T47D (cell line): ENCODE results near the gene ZNF669.

Source experiments
- DNase-seq, 2 experiments: peaks; one replicate each; pipeline versions ENCODE4 v3.0.0 to v3.0.0-alpha.2; 2011 to 2012; ENCODE audit warnings: low read depth in 1 of 2, low spot score in 1 of 2
- JUND ChIP-seq: IDR thresholded peaks from 2 replicates; pipeline ENCODE4 v1.6.1; 2012; ENCODE audit warnings: low read depth
- in situ Hi-C: cut with HindIII; loops from 2 replicates; pipeline ENCODE4 v1.10.0; 2016; ENCODE audit warnings: low sequenced_read_pairs, low pct_unique_long_range_greater_than_20kb

ZNF669 gene

DNA sequence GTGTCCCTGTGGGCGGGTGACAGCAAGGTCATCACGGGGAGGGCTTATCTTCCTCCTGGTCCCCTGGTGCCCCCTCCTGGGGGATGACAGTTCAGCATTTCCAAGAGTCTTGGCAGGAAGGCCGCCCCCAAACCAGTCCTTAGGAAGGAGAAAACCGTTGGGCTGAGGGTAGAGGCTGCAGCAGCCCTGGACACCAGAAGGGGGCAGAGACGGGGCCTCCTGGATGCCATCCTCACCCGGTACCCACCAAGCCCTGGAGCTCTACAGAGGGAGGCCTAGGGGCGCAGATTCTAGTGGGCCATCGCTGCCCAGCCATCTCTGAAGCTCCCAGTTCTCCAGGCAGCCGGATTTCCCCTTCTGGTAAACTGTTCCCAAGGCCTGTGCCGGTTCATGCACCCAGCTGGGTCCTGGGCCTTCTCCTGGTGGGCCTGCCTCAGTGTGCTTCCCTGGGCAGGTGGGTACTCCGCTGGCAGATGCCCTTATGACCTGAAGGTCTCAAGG lies 14.8 kb upstream of the ZNF669 start:
- TF ChIP-seq JUND: no peak
- in situ Hi-C loops: no loop called here
- DNase-seq: peak in 1 of 2 experiments; percentile 63

DNA sequence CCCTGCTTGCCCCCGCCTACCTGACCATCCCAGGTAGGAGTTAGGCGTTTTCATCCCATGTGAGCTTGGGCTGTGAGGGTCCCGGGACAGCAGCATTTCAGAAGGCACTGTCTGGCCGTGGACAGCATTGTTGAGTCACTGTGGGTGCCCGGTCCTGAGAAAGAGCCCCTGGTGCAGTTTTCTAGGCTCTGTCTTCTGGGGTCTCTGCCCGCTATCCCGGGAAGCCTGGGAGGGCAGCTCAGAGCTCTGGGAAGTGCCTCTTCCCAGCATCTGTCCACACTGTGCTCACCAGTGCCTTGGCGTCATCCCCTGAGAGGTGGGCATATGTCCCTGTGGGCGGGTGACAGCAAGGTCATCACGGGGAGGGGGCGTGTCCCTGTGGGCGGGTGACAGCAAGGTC lies 11.4 kb upstream of the ZNF669 start:
- in situ Hi-C loops: no loop called here
- DNase-seq: no peak

DNA sequence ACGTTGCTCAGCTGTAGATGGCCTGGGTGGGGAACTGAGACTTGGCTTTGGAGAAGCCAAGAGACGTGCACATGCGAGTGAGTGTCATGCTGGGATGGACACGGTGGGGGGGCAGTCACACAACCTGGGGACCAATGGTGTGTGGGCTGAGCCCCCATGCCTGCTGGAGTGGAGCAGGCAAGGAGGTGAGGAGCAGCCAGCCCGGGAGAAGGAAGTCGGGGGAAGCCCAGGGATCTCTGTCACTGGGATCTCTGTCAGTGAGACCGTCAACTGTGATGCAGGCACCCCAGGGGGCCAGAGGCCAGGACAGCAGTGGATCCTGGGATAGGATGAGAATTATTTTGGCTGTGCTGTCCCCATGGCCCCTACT lies 11.0 kb upstream of the ZNF669 start:
- DNase-seq: no peak
- in situ Hi-C loops: no loop called here
- TF ChIP-seq JUND: no peak

More for the DNA sequence above, 11.4 kb upstream of the ZNF669 start:
- no peak for TF ChIP-seq JUND

DNA sequence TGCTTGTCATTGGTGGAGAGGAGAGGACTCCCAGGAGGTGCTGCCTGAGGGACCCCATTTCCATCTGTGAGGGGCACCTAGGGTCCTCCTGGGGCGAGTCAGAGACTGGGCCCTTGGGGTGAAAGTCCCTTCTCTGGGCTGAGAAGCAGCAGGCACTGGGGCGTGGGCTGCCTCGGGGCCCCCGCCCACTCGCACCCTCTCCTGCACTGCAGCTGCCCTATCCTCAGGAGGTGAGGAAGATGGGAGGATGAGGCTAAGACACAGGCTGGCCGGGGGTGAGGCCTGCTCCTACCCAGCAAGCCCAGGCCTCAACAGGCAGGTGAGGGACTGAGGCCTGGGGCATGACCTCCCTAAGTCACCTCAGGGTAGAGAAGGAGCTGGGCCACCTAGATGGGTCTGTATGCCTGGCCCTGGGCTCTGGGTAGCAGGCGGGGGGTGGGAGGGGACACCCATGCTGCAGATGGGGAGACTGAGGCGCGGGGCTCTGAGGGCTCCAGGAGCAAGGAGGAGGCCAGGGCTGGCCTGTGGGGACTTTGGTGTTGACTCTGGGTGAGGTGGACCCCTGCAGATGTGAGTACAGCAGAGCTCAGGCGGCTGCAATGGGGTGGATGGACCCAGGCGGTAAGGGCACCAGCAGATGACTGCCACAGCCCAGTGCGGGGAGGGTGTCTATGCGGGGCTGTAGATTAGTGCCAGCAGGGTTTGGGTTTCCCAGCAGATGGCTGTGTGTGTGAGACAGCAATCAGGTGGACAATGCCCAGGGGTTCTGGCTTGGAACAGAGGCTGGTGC lies 10.4 kb upstream of the ZNF669 start:
- in situ Hi-C loops: no loop called here
- no peak for DNase-seq
- no peak for TF ChIP-seq JUND

DNA sequence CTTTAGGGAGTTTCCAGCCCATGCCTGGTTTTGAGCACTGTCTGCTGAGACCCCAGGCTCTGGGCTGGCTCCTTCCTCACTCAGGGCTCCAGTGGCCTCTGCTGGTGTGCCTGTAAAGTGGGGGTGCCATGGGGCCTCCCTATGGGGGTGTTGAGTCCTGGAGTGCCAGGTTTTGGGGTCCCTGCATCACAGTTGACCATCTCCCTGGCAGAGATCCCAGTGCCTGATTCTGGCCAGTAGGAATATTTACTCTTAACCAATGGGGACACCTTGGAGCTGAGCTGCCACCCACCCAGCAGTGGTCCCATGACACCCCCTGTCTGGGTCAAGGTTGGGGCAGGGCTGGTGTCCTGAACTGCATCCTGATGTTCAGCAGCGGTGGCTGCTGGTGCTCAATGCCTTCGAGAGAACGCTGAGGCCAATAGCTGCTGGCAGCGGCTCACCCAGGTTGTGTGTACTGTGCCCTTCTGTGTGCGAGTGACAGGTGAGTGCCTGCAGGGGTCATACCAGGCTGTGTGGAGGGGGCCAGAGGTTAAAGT lies 9.6 kb upstream of the ZNF669 start:
- in situ Hi-C loops: no loop called here
- no peak for TF ChIP-seq JUND
- DNase-seq: no peak

DNA sequence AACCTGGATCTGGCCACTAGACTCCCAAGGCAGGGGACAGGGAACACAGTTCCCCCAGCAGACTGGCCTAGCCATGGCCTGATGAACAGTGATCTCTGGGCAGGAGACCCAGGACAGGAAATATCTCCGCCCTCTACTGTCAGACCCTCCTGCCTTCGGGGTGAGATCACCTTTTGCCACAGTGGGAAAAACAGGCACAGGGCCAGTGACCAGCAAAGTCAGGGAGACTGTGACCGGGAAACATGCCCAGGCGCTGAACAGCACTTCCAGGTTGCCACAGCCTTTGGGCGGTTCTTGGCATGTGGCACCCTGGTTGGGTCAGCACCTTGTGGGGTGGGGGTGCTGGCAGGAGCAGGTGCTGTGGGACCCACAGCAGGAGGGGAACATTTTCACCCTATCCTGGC lies 8.9 kb upstream of the ZNF669 start:
- no peak for TF ChIP-seq JUND
- in situ Hi-C loops: no loop called here
- DNase-seq: no peak

DNA sequence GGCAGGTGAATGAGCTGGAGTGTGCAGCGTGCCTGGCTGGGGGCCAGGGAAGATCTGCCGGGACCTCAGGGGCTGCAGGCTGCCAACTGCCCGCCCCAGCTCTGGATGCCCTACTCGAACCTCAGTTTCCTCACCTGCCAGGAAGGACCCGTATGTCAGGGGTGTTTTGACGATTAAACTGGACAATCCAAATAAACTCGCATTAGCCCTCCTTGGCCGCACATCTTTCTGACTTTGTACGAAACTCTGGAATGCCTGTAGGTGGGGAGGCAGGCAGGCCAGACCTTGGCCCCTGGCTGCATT lies 8.3 kb upstream of the ZNF669 start:
- TF ChIP-seq JUND: no peak
- in situ Hi-C loops: no loop called here
- no peak for DNase-seq

DNA sequence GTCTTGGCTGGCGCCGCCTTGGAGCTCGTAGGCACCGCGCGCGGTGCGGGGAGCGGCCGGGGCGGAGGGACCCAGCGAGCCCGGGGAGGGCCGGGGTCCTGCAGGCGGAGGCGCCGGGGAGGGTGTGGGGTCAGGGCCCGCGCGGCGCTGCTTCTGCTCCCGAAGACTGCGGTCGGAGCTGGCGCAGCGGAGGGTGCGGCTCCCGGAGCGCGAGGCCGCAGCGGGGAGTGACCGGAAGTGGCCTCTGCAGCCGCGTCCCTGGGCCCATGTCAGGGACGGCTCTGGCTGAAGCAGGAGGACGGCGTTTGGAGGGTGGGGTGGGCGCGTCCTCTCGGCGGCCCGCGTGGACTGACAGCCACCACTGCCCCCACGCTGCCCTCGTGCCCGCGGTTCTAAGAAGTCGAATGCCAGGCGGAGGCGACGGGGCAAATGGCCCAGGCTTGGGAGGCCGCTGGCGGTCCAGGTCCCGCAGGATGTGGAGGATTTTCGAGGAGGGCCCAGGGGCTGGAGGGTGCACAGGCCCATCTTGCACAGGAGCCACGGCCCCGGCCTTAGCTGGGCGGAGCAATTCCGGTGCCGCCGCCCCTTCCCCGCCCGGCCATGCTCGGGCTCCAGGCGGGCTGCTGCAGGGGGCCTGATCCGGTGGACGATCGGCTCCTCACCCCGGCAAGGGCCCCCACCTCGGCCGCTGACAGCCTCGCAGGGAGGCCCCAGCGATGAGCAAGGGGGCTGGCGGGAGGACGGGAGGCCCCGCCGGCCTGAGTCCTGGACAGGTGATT lies 7.7 kb upstream of the ZNF669 start:
- no peak for TF ChIP-seq JUND
- peak; percentile 57 to 64 for DNase-seq
- in situ Hi-C loops: no loop called here

DNA sequence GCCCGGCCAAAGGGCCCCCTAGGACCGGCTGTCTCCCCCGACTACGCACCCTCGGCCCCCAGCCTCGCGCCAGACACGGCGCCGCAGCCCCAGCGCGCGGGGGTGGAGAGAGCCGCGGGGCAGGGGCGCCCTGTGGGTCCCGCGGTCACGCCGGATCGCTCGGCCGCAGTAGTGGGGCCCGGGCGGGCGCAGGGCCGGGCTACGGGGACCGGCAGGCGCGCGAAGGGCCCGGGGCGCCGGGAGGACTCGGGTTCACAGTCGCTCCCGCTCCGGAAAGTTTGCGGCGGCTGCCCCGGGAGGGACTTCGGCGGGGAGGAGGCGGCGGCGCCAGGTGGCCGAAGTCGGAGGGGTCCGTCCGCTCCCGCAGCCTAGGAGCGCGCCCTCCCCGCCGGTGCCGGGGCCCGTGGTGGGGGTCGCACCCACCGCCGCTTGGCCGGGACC lies 7.1 kb upstream of the ZNF669 start:
- DNase-seq: peak; percentile 20 to 55
- in situ Hi-C loops: no loop called here
- no peak for TF ChIP-seq JUND

DNA sequence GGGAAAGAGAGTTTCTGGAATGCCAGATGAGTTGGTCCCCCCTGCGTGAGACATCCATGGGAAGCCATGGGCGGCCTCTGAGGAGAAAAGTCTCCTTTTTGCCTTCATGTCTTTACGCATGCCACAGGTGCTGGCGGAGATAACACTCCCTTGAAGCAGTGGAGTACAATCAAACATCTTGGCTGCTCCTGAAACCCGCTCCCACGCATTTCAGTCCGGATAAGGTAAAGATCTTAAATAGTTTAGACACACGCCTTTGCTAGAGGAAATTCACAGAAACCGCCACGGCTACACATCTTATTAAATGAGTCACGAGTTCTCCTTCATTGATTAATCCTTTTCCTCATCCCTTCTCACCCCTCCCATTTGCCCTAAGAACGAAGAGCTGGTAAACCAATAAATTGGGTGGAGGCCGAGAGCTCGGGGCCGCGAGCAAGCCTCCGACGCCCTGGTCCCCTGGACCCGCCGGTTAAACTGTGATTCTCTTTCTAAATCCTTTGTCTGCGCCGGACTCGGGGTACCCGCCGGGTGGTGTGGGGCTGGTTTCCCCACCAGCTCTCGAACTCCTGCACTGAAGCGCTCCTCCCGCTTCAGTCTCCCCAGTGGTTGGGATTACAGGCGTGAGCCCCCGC lies 6.6 kb upstream of the ZNF669 start:
- in situ Hi-C loops: no loop called here
- TF ChIP-seq JUND: no peak
- DNase-seq: no peak

DNA sequence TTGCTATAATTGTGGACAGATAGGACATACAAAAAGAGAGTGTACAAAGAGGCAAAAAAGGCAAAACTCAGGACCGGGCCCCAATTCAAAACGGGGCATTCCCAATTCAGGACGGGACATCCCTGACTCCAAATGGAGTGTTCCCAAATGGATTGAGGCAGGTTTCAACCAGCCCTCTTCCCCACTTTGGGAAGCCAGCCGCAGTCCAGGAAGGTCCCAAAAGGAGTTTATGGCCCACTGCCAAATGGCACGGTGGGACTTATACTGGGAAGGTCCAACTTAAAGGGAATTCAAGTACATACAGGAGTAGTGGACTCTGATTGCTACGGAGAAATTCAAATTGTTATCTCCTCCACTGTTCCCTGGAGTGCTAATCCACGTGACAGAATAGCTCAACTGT lies 3.5 kb upstream of the ZNF669 start:
- in situ Hi-C loops: no loop called here
- no peak for TF ChIP-seq JUND
- no peak for DNase-seq

DNA sequence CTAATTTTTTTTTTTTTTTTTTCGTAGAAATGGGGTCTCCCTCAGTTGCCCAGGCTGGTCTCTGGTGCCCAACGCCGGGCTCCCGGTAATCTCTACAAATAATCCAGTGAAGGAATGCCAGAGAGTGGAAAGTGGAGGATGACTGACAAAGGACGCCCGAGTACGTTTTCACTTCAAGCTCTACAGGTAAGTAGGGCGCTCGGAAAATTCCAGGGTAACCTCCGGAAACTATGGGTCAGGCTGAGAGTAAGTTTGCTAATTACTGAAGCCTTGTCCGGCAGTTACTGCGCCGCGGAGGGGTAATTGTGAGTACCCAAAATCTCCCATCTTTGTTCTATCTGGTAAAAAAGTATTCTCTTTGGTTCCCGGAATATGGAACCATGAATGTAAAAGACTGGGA lies 1.8 kb upstream of the ZNF669 start:
- TF ChIP-seq JUND: no peak
- no peak for DNase-seq
- in situ Hi-C loops: no loop called here

DNA sequence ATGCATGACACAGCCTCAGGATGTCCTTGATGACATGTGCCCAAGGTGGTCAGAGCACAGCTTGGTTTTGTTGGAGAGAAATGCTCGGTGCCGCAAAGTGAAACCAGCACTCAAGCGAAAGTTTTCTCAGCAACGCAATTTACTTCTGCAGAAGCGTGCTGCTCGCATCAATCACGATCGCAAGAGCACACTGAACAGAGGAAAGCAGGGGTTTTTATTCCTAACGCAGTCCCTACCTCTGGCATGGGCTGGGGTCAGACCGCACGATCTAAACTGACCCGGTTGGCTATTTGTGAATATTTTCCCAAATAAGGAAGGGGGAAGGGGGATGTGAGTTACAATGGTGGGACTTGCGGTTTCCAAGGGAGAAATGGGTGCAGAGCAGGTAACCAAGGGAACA lies 809 bp upstream of the ZNF669 start:
- peak in 1 of 2 experiments; percentile 28 for DNase-seq
- in situ Hi-C loops: no loop called here
- no peak for TF ChIP-seq JUND
